Stimulated activated CD8-positive, alpha-beta memory T cell treated with anti-CD3 and anti-CD28 coated beads, Interleukin-15, amount 100 ng/mL, for 24 hours (primary cell): ENCODE data around the gene PPP1R9B.

Experiments
- DNase-seq: peaks from one replicate; pipeline ENCODE4 v3.0.0-alpha.2; 2020; ENCODE audit warnings: low read depth

The PPP1R9B gene, protein sequence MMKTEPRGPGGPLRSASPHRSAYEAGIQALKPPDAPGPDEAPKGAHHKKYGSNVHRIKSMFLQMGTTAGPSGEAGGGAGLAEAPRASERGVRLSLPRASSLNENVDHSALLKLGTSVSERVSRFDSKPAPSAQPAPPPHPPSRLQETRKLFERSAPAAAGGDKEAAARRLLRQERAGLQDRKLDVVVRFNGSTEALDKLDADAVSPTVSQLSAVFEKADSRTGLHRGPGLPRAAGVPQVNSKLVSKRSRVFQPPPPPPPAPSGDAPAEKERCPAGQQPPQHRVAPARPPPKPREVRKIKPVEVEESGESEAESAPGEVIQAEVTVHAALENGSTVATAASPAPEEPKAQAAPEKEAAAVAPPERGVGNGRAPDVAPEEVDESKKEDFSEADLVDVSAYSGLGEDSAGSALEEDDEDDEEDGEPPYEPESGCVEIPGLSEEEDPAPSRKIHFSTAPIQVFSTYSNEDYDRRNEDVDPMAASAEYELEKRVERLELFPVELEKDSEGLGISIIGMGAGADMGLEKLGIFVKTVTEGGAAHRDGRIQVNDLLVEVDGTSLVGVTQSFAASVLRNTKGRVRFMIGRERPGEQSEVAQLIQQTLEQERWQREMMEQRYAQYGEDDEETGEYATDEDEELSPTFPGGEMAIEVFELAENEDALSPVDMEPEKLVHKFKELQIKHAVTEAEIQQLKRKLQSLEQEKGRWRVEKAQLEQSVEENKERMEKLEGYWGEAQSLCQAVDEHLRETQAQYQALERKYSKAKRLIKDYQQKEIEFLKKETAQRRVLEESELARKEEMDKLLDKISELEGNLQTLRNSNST

GRCh38 chr17:50150354-50151040 is at the start of gene PPP1R9B:
Gene PPP1R9B, minus strand, starts transcription at chr17:50150677. Its CDS starts 164 bp downstream, at chr17:50150513.
- no peak for DNase-seq

- DNase-seq: peak; percentile 13
Measured at GRCh38 chr17:50199803-50200456, 49.5 kb upstream of the PPP1R9B start.

DNA sequence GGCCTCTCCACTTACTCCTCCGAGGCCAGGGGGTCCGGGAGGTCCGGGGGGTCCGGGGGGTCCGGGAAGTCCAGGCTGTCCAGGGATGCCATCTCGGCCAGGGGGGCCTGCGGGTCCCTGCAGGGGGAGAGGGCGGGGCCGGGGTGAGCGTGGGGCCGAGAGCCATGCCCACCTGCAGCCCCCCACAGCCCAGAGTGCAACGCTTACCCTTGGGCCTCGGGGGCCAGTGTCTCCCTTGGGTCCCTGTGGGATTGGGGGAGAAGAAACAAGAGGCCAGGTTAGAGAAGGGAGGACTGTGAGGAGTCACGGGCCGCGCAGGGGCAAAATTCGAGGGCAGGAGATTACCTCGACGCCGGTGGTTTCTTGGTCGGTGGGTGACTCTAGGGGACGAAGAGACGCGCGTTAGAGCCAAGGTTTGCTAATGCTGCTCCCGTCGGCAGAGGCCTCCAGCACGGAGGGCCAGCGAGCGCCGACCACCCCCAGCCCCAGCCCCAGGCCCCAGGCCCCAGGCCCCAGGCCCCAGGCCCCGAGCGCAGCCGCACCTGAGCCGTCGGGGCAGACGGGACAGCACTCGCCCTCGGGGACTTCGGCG is 48.8 kb upstream of the PPP1R9B start:
- DNase-seq: no peak

GRCh38 chr17:50198026-50198669 is 47.7 kb upstream of the PPP1R9B start:
- no peak for DNase-seq

DNA sequence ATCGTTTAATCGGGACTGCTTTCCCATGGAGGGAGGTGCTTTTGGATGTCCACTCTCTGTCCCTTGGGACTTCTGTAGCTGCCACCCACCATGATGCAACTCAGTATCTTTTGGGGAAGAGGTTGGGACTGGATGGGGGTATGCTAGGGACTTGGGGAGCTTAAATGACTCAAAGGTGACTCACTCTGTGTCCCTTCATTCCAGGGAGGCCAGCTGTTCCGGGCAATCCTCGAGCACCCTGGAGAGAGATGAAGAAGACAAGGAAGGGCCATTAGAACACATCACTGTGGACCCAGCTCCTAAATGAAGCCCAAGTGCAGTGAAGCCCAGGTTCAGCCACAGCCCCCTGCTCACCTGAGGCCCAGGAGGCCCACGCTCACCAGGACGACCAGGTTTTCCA is 46.3 kb upstream of the PPP1R9B start:
- DNase-seq: no peak

- DNase-seq: no peak
Measured at GRCh38 chr17:50196036-50196435, 45.6 kb upstream of the PPP1R9B start.

DNA sequence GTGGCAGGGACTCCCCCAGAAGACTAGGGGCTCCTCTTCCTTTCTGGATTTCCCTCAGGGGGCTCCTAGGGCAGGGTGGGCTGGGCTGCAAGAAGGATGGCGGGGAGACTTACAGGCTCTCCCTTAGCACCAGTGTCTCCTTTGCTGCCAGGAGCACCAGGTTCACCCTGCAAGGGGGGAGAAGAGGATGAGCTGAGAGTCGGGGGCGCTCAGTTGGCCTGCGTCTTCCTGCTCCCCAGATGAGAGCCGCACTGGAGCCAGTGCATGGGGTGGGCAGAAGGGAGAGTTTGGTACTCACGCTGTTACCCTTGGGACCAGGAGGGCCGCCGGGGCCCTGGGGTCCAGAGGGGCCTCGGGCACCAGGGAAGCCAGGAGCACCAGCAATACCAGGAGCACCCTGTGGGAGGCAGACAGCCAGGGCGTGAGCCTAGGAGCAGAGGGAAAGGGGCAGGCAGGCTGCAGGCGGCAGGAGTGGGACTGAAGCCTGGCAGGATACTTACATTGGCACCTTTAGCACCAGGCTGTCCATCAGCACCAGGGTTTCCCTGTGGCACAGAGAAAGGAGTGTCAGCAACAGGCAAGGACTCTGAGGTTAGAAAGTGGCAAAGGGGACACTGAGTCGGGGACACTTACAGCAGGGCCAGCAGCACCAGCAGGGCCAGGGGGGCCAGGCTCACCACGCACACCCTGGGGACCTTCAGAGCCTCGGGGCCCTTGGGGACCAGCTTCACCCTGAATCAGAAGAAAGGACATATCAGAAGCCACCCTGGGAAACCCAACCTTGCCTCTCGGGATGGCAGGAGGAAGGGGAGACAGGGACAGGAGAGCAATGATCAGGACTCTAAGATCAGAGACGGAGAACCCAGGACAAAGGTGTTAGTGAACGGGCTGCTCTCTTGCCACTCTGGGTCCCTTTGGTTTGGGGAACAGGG is 44.7 kb upstream of the PPP1R9B start:
- DNase-seq: no peak

GRCh38 chr17:50194140-50194933 is 43.9 kb upstream of the PPP1R9B start:
- DNase-seq: no peak

- no peak for DNase-seq
Measured at GRCh38 chr17:50192618-50193291, 42.3 kb upstream of the PPP1R9B start.

- no peak for DNase-seq
Measured at GRCh38 chr17:50192144-50192617, 41.7 kb upstream of the PPP1R9B start.

DNA sequence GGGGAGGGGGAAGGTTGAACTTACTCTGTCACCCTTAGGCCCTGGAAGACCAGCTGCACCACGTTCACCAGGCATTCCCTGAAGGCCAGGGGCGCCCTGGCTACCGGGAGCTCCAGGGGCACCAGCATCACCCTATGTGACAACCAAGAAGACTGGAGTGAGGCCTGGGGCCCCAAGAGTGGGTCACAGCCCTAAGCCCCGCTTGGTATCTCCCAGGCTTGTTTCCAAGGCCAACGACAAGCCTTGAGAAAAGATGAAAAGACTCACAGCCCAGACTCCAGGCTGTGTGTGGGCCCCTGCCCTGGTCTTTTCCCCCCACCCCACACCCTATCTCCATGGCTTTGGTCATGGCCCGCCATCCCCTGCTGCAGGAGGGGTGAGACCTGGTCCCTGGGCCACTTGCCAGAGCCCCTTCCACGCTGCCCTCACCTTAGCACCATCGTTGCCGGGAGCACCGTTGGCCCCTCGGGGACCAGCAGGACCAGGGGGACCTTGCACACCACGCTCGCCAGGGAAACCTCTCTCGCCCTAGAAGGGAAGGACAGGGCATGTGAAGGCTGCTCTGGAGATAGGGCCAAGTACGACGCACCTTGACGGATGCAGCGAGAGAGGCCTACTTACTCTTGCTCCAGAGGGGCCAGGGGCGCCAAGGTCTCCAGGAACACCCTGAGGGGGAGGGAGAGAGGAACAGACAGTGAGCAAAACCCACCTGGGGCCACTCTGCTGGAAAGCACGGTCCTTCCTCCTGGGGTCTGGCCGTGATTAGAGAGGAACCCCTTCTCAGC is 41.1 kb upstream of the PPP1R9B start:
- no peak for DNase-seq

DNA sequence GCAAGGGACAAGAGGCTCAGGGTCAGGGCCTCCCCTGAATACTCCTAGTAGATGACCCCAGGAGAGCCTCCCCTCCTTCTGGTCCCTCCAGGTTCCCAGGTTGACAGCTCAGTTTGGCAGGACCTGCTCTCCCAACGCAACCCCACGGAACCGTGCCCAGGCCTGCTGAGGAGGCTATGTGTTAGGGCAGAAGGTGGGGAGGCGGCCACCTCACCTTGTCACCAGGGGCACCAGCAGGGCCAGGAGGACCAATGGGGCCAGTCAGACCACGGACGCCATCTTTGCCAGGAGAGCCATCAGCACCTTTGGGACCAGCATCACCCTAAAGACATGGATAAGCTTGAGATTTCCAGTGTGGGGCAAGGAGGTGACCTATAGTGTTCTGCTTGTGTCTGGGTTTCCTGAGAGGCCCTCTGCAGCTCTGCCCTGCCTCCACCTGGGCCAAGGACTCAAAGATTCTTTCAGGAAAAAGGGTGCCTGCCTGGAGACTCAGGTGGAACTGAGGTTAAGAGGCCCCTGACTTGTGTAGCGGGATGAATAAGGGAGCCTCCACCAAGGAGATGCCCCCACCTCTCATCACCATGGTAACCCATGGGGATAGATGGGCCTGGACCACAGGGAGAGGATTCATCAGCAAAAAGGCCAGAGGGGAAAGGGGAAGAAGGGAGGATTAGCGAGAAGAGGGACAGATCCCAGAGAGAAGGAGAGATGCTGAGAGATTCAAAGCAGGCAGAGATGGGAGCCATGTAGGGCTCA is 40.3 kb upstream of the PPP1R9B start:
- no peak for DNase-seq

GRCh38 chr17:50190293-50190602 is 39.8 kb upstream of the PPP1R9B start:
- DNase-seq: no peak

GRCh38 chr17:50189550-50190292 is 39.2 kb upstream of the PPP1R9B start:
- no peak for DNase-seq

GRCh38 chr17:50188921-50189549 is 38.6 kb upstream of the PPP1R9B start:
- no peak for DNase-seq

- no peak for DNase-seq
Measured at GRCh38 chr17:50188531-50188920, 38.0 kb upstream of the PPP1R9B start.
